MM.1S (cell line): ENCODE measurements around the gene GATAD2A.

Experiments used
- DNase-seq: peaks from one replicate; pipeline ENCODE4 v3.0.0-alpha.2; 2015
- H2AFZ ChIP-seq: fragments of 300-600 bp; sonication (generic); 2 replicates; pipeline ENCODE4 v1.6.0; 2016; ENCODE audit warnings: antibody characterized with exemption, low read length
- H3F3A ChIP-seq: fragments of 300-600 bp; sonication (generic); 2 replicates; pipeline ENCODE4 v1.6.1; 2016; ENCODE audit warnings: mild to moderate bottlenecking, antibody characterized with exemption, low read length, moderate library complexity, mixed read lengths; ENCODE audit not compliant: insufficient read depth
- H3K27ac ChIP-seq: fragments of 300-600 bp; sonication (generic); 2 replicates; pipeline ENCODE4 v1.5.1; 2016; ENCODE audit warnings: mild to moderate bottlenecking, low read length
- H3K27me3 ChIP-seq: fragments of 300-600 bp; sonication (generic); replicated peaks from 2 replicates; pipeline ENCODE4 v1.6.0; 2016; ENCODE audit warnings: low read length; ENCODE audit not compliant: insufficient read depth
- H3K36me3 ChIP-seq: fragments of 300-600 bp; sonication (generic); replicated peaks from 2 replicates; pipeline ENCODE4 v1.6.1; 2016; ENCODE audit warnings: mild to moderate bottlenecking, low read length, mixed read lengths; ENCODE audit not compliant: insufficient read depth
- H3K4me1 ChIP-seq: fragments of 300-600 bp; sonication (generic); 2 replicates; pipeline ENCODE4 v1.6.1; 2016; ENCODE audit warnings: low read length, mixed read lengths
- H3K4me2 ChIP-seq: fragments of 300-600 bp; sonication (generic); 2 replicates; pipeline ENCODE4 v1.6.0; 2016; ENCODE audit warnings: low read depth, low read length
- H3K4me3 ChIP-seq: fragments of 300-600 bp; sonication (generic); 2 replicates; pipeline ENCODE4 v1.5.1; 2016; ENCODE audit warnings: low read length, mixed read lengths
- H3K79me2 ChIP-seq: fragments of 300-600 bp; sonication (generic); 2 replicates; pipeline ENCODE4 v1.6.1; 2016; ENCODE audit warnings: mixed run types, low read length, mixed read lengths
- H3K9ac ChIP-seq: fragments of 300-600 bp; sonication (generic); 2 replicates; pipeline ENCODE4 v1.6.1; 2016; ENCODE audit warnings: low read length, mixed read lengths
- H3K9me2 ChIP-seq: fragments of 300-600 bp; sonication (generic); replicated peaks from 2 replicates; pipeline ENCODE4 v1.6.1; 2016; ENCODE audit warnings: mild to moderate bottlenecking, low read length, mixed read lengths; ENCODE audit not compliant: insufficient read depth
- H3K9me3 ChIP-seq: fragments of 300-600 bp; sonication (generic); replicated peaks from 2 replicates; pipeline ENCODE4 v1.6.1; 2016; ENCODE audit warnings: mild to moderate bottlenecking, low read length, mixed read lengths; ENCODE audit not compliant: insufficient read depth
- H4K20me1 ChIP-seq: fragments of 300-600 bp; sonication (generic); 2 replicates; pipeline ENCODE4 v1.6.1; 2016; ENCODE audit warnings: mild to moderate bottlenecking, low read length, moderate library complexity, mixed read lengths; ENCODE audit not compliant: insufficient read depth
- EZH2 ChIP-seq: fragments of 300-600 bp; sonication (generic); optimal IDR thresholded peaks from 2 replicates; pipeline ENCODE3; 2017; ENCODE audit warnings: low read depth, mild to moderate bottlenecking, antibody characterized with exemption, low read length, mixed read lengths
- EZH2phosphoT487 ChIP-seq: fragments of 300-600 bp; sonication (generic); IDR thresholded peaks from 2 replicates; pipeline ENCODE4 v1.6.1; 2018; ENCODE audit warnings: antibody characterized with exemption, low read length
- TF ChIP-seq, protein P1 (sequence below): fragments of 300-600 bp; sonication (generic); IDR thresholded peaks from 2 replicates; pipeline ENCODE4 v1.5.1; 2016; ENCODE audit warnings: antibody characterized with exemption, low read length, mixed read lengths

The GATAD2A gene

GRCh38 chr19:19532806-19533701 is 127.6 kb downstream of the GATAD2A start:
- H3K9me2 ChIP-seq, result no peaks in the 10 kb centered on the region
- H3K4me1 ChIP-seq, result no peaks in the 10 kb centered on the region
- H3K27ac ChIP-seq, result no peak overlapping the region
- no peaks in the 10 kb centered on the region for H3K27me3 ChIP-seq
- H3K9me3 ChIP-seq, result no peaks in the 10 kb centered on the region
- peak overlapping the region; percentile 26; the same call in 1 of the 2 replicates for H3K4me2 ChIP-seq
- no peak overlapping the region for H3K4me3 ChIP-seq
- DNase-seq, result no peak
- no peaks in the 10 kb centered on the region for H3K36me3 ChIP-seq
- no peak overlapping the region for H3K9ac ChIP-seq
- TF ChIP-seq, protein P1, sequence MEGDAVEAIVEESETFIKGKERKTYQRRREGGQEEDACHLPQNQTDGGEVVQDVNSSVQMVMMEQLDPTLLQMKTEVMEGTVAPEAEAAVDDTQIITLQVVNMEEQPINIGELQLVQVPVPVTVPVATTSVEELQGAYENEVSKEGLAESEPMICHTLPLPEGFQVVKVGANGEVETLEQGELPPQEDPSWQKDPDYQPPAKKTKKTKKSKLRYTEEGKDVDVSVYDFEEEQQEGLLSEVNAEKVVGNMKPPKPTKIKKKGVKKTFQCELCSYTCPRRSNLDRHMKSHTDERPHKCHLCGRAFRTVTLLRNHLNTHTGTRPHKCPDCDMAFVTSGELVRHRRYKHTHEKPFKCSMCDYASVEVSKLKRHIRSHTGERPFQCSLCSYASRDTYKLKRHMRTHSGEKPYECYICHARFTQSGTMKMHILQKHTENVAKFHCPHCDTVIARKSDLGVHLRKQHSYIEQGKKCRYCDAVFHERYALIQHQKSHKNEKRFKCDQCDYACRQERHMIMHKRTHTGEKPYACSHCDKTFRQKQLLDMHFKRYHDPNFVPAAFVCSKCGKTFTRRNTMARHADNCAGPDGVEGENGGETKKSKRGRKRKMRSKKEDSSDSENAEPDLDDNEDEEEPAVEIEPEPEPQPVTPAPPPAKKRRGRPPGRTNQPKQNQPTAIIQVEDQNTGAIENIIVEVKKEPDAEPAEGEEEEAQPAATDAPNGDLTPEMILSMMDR, result no peak
- TF ChIP-seq EZH2 (no peak), EZH2phosphoT487 (no peak)
- no peaks in the 10 kb centered on the region for H4K20me1 ChIP-seq
- no peak overlapping the region for H2AFZ ChIP-seq
- H3K79me2 ChIP-seq, result no peaks in the 10 kb centered on the region
- H3F3A ChIP-seq, result no peaks in the 10 kb centered on the region

- no peaks in the 10 kb centered on the region for H3K4me1 ChIP-seq
- H3F3A ChIP-seq, result no peaks in the 10 kb centered on the region
- H3K27me3 ChIP-seq, result no peaks in the 10 kb centered on the region; the same call in 1 of the 2 replicates
- H4K20me1 ChIP-seq, result no peaks in the 10 kb centered on the region
- H3K9me3 ChIP-seq, result no peaks in the 10 kb centered on the region
- no peak overlapping the region for H3K27ac ChIP-seq
- no peak overlapping the region for H3K4me3 ChIP-seq
- no peak overlapping the region for H2AFZ ChIP-seq
- no peak overlapping the region for H3K9ac ChIP-seq
- TF ChIP-seq, protein P1, result no peak
- no peak for TF ChIP-seq EZH2phosphoT487
- no peak for TF ChIP-seq EZH2
- H3K79me2 ChIP-seq, result no peaks in the 10 kb centered on the region
- no peaks in the 10 kb centered on the region for H3K9me2 ChIP-seq
- H3K4me2 ChIP-seq, result no peak overlapping the region
- no peak for DNase-seq
- no peaks in the 10 kb centered on the region for H3K36me3 ChIP-seq
Observed at GRCh38 chr19:19533841-19534240, 128.4 kb downstream of the GATAD2A start.

DNA sequence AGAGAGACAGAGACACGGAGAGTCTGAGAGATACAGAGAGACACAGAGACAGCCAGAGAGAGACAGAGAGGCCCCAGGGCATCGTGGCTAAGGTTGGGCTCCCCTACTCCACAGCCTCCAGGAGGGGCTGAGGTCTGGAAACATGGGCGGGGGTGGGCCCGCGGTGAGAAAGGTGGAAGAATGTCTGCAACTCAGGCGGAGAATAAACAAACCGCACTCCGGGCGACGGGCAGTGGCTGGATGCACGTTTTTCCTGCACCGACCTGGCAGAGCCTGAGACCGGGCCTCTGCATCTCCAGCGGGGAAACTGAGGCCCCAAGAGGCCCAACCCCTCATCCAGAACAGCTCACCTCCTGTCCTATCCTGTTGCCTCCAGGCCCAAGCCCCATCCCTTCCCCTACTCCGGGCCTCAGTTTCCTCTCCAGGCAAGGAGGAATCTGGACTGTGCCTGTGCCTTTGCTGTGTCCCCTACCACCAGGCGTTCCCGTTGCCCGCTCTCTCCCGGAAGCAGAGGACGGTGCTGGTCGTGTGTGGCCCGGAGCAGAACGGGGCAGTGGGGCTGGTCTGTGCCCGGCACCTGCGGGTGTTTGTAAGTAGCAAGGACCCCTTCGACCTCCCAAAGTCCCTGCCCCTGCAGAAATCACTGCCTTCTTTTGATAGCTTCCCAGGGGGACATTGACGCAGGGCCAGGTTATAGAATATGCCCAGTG is 129.2 kb downstream of the GATAD2A start:
- no peak overlapping the region for H2AFZ ChIP-seq
- H3K27ac ChIP-seq, result no peak overlapping the region
- no peaks in the 10 kb centered on the region for H3K9me2 ChIP-seq
- H3F3A ChIP-seq, result no peaks in the 10 kb centered on the region
- no peak for DNase-seq
- H3K4me1 ChIP-seq, result no peaks in the 10 kb centered on the region
- no peak overlapping the region for H3K4me2 ChIP-seq
- H3K9me3 ChIP-seq, result no peaks in the 10 kb centered on the region
- H3K9ac ChIP-seq, result no peak overlapping the region
- no peaks in the 10 kb centered on the region for H3K79me2 ChIP-seq
- H3K27me3 ChIP-seq, result no peaks in the 10 kb centered on the region; the same call in 1 of the 2 replicates
- TF ChIP-seq EZH2 (no peak), EZH2phosphoT487 (no peak)
- TF ChIP-seq, protein P1, result no peak
- no peak overlapping the region for H3K4me3 ChIP-seq
- no peaks in the 10 kb centered on the region for H4K20me1 ChIP-seq
- no peaks in the 10 kb centered on the region for H3K36me3 ChIP-seq
